Measurements from ENCODE around the gene OR2C3. TPM values are rescaled to one million over a fixed set of nuclear protein-coding genes. Genes with fewer than 3 reads are reported as not detected.
"Not testable (repeated sequence)": the region's sequence is repeated elsewhere in the genome, so short reads cannot be mapped to it uniquely, and the experiment has no call there.

Gene OR2C3
- total and polyA plus RNA-seq, 2 experiments from 2014 or later, result not detected

DNA sequence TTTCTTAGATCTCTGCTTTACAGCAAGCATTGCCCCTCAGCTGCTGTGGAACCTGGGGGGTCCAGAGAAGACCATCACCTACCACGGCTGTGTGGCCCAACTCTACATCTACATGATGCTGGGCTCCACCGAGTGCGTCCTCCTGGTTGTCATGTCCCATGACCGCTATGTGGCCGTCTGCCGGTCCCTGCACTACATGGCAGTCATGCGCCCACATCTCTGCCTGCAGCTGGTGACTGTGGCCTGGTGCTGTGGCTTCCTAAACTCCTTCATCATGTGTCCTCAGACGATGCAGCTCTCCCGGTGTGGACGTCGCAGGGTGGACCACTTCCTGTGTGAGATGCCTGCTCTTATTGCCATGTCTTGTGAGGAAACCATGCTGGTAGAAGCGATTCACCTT lies 44.9 kb downstream of the OR2C3 start:
- 96% methylated on average over 12 of the region's 12 CpGs for WGBS (ENCODE audit: low lambda C conversion rate, missing lambda C conversion rate)

DNA sequence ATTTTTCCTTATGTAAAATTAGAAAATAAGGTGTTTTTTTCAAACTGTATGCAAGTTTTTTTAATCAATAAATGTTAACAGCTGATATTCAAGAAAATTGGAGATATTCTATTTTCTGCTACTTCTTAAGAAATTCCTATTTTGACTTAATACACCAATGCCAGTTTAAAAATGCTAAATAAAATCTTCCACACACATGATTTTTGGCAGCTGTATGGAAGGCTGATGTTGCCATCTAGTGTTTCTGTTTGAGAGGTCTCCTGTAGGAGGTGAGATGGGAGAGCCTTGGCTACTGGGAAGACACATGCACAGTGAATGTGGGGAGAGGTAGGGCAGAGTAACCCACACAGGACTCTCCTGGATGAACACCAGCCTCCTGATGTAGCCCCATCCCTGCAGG lies 49.2 kb downstream of the OR2C3 start:
- Histone ChIP-seq H3K79me2 (no peaks in the 10 kb centered on the region), H3K36me3 (replicated peaks; ENCODE audit: insufficient read depth, low read depth) (no peaks in the 10 kb centered on the region), H3K9me2 (replicated peaks; ENCODE audit: insufficient read depth) (no peaks in the 10 kb centered on the region), H3K4me1 (ENCODE audit: insufficient read depth) (no peaks in the 10 kb centered on the region), H4K20me1 (ENCODE audit: insufficient read depth, poor library complexity, severe bottlenecking) (no peaks in the 10 kb centered on the region), H3K27ac (no peak overlapping the region), H3K4me3 (no peak overlapping the region), H3K9me3 (ENCODE audit: low read depth) (no peaks in the 10 kb centered on the region), H3K27me3 (no peaks in the 10 kb centered on the region), H3K4me2 (no peak overlapping the region), H2AFZ (no peak overlapping the region)
- peak; percentile 57 for DNase-seq (ENCODE audit: low spot score)
- TF ChIP-seq, protein P1, sequence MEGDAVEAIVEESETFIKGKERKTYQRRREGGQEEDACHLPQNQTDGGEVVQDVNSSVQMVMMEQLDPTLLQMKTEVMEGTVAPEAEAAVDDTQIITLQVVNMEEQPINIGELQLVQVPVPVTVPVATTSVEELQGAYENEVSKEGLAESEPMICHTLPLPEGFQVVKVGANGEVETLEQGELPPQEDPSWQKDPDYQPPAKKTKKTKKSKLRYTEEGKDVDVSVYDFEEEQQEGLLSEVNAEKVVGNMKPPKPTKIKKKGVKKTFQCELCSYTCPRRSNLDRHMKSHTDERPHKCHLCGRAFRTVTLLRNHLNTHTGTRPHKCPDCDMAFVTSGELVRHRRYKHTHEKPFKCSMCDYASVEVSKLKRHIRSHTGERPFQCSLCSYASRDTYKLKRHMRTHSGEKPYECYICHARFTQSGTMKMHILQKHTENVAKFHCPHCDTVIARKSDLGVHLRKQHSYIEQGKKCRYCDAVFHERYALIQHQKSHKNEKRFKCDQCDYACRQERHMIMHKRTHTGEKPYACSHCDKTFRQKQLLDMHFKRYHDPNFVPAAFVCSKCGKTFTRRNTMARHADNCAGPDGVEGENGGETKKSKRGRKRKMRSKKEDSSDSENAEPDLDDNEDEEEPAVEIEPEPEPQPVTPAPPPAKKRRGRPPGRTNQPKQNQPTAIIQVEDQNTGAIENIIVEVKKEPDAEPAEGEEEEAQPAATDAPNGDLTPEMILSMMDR (IDR thresholded peaks at IDR 0.05; ENCODE audit: poor library complexity), result peak; percentile 67
- TF ChIP-seq EZH2phosphoT487 (IDR thresholded peaks at IDR 0.05; ENCODE audit: low read depth, severe bottlenecking, unreplicated experiment), result no peak

More for the DNA sequence above, 44.9 kb downstream of the OR2C3 start:
- Histone ChIP-seq H3K4me2 (no peak overlapping the region), H3K36me3 (replicated peaks; ENCODE audit: insufficient read depth, low read depth) (no peaks in the 10 kb centered on the region), H3K9me3 (ENCODE audit: low read depth) (no peaks in the 10 kb centered on the region), H3K9me2 (replicated peaks; ENCODE audit: insufficient read depth) (no peaks in the 10 kb centered on the region), H3K79me2 (no peaks in the 10 kb centered on the region), H2AFZ (no peak overlapping the region), H3K27me3 (no peaks in the 10 kb centered on the region), H3K27ac (no peak overlapping the region), H3K4me1 (ENCODE audit: insufficient read depth) (peaks cover 3% of the 10 kb centered on the region), H4K20me1 (ENCODE audit: insufficient read depth, poor library complexity, severe bottlenecking) (no peaks in the 10 kb centered on the region), H3K4me3 (no peak overlapping the region)
- TF ChIP-seq, protein P1 (IDR thresholded peaks at IDR 0.05; ENCODE audit: poor library complexity), result no peak
- TF ChIP-seq EZH2phosphoT487 (IDR thresholded peaks at IDR 0.05; ENCODE audit: low read depth, severe bottlenecking, unreplicated experiment), result no peak
- no peak for TF ChIP-seq EZH2 (IDR thresholded peaks at IDR 0.05; ENCODE audit: borderline replicate concordance)
- no peak for DNase-seq (ENCODE audit: low spot score)

DNA sequence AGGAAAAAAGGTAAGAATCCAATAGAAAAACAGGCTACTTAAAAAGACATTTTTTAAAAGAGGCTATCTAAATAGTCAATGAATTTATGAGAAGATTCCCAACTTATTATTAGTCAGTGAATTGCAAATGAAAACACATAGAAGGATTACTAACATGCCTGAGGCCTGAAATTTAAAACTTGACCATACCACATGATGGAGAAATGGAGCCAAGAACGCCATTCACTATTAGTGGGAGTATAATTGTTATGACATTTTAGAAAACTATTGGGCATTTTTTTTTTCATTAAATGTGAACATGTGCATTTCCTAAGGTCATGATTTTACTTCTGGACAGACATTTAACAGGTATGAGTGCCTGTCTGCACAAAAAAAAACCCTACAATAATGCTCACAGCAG lies 53.5 kb downstream of the OR2C3 start:
- H3K4me1 ChIP-seq (ENCODE audit: insufficient read depth), result no peaks in the 10 kb centered on the region
- H3K4me2 ChIP-seq, result no peak overlapping the region
- WGBS (ENCODE audit: low lambda C conversion rate, missing lambda C conversion rate), result 78% methylated on average over 1 of the region's 1 CpG
- no peak overlapping the region for H3K4me3 ChIP-seq
- no peak overlapping the region for H3K27ac ChIP-seq
- no peak overlapping the region for H2AFZ ChIP-seq
- no peaks in the 10 kb centered on the region for H4K20me1 ChIP-seq (ENCODE audit: insufficient read depth, poor library complexity, severe bottlenecking)
- no peaks in the 10 kb centered on the region for H3K36me3 ChIP-seq (replicated peaks; ENCODE audit: insufficient read depth, low read depth)
- TF ChIP-seq, protein P1 (IDR thresholded peaks at IDR 0.05; ENCODE audit: poor library complexity), result no peak
- no peak for TF ChIP-seq EZH2 (IDR thresholded peaks at IDR 0.05; ENCODE audit: borderline replicate concordance)
- TF ChIP-seq EZH2phosphoT487 (IDR thresholded peaks at IDR 0.05; ENCODE audit: low read depth, severe bottlenecking, unreplicated experiment), result no peak
- no peaks in the 10 kb centered on the region for H3K27me3 ChIP-seq
- no peak for DNase-seq (ENCODE audit: low spot score)
- H3K79me2 ChIP-seq, result no peaks in the 10 kb centered on the region
- no peaks in the 10 kb centered on the region for H3K9me3 ChIP-seq (ENCODE audit: low read depth)
- H3K9me2 ChIP-seq (replicated peaks; ENCODE audit: insufficient read depth), result no peaks in the 10 kb centered on the region

DNA sequence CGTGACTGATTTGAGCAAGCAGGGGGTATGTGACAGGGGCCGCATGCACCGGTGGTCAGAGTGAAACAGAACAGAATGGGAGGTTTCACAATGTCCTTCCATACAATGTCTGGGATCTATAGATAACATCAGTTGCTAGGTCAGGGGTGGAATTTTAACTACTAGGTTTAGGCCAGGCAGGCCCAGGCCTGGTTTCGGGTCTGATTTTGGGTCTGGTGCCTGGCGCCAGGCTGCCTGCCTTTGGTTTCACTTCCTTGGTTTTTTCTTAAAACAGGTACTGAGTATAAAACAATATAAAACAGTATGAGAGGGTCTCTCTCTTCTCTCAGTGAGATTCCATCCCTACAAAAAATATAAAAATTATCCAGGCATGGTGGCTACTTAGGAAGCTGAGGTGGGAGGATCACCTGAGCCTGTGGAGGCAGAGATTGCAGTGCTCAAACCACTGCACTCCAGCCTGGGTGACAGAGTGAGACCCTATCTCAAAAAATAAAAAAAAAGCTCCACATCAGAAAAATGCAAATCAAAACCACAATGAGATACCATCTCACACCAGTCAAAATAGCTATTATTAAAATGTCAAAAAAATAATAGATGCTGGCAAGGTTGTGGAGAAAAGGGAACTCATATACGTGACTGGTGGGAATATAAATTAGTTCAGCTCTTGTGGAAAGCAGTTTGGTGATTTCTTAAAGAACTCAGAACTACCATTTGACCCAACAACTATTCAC lies 59.7 kb downstream of the OR2C3 start:
- DNase-seq (ENCODE audit: low spot score); H3K4me1 ChIP-seq (ENCODE audit: insufficient read depth); H3K4me2 ChIP-seq; H3K36me3 ChIP-seq (replicated peaks; ENCODE audit: insufficient read depth, low read depth); H3K4me3 ChIP-seq; H3K27ac ChIP-seq; H2AFZ ChIP-seq; H3K27me3 ChIP-seq; H3K9me3 ChIP-seq (ENCODE audit: low read depth); H3K9me2 ChIP-seq (replicated peaks; ENCODE audit: insufficient read depth); H4K20me1 ChIP-seq (ENCODE audit: insufficient read depth, poor library complexity, severe bottlenecking); H3K79me2 ChIP-seq: not testable (repeated sequence)
- WGBS (ENCODE audit: low lambda C conversion rate, missing lambda C conversion rate), result 67% methylated on average over 6 of the region's 6 CpGs
